ENCODE results near the gene THNSL1. TPM values are rescaled to one million over a fixed set of nuclear protein-coding genes. Genes with fewer than 3 reads are reported as not detected.

The THNSL1 gene
- total RNA-seq, 2 experiments from 2014 or later = 2.5 to 2.6 TPM

DNA sequence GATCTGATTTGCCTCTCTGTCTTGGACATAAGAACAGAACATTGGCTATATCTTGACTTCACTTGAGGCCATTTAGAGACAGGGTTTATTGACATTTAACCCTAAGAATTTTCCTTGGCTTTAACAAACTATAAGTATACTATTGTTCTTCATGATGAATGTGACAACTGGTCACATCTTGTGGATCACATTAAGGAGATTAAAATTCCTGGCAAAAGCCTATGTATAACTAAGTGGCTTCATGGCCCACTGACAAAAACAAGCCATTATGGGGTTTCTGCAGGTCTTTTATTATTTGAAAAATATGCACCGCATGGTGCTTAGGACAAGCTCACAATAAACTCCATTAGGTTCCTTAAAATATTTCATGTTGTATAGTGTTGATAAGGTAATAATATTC lies 54.8 kb downstream of the THNSL1 start:
- Mint-ChIP-seq H3K4me1 (no peaks in the 10 kb centered on the region), H3K9me3 (no peaks in the 10 kb centered on the region), H3K36me3 (ENCODE audit: low read depth) (no peaks in the 10 kb centered on the region), H3K4me3 (no peak overlapping the region), H3K27me3 (peaks cover 6% of the 10 kb centered on the region), H3K27ac (no peak overlapping the region)
- DNase-seq = no peak
- CTCF ChIA-PET = no interaction called here
- POLR2A ChIA-PET = no interaction called here

DNA sequence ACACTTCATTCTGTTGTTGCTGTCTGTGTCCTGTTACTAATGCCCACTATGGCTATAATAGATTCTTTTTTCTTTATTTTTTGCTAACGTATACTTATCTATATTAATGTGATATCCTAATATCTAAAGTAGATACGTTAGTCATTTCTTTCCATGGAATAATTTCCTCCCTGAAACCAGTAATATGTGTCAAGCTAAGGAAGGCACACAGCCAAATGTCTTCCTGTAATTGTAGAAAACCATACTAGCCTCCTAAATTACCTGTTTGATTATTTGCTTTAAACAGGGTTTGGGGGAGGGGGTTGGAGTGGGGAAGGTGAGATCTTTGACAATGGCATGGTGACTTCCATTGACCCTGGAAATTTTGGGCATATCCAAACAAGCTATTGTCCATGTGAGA lies 56.4 kb downstream of the THNSL1 start:
- ChIA-PET POLR2A (no interaction called here), CTCF (no interaction called here)
- Mint-ChIP-seq H3K36me3 (ENCODE audit: low read depth) (no peaks in the 10 kb centered on the region), H3K27me3 (peaks cover 10% of the 10 kb centered on the region), H3K4me3 (no peak overlapping the region), H3K9me3 (no peaks in the 10 kb centered on the region), H3K4me1 (no peaks in the 10 kb centered on the region), H3K27ac (no peak overlapping the region)
- no peak for DNase-seq

GRCh38 chr10:25075825-25076224 lies 59.4 kb downstream of the THNSL1 start:
- no peak overlapping the region for H3K27ac Mint-ChIP-seq
- H3K27me3 Mint-ChIP-seq = peaks cover 10% of the 10 kb centered on the region
- no peaks in the 10 kb centered on the region for H3K9me3 Mint-ChIP-seq
- H3K4me3 Mint-ChIP-seq = no peak overlapping the region
- ChIA-PET CTCF (no interaction called here), POLR2A (no interaction called here)
- no peak for DNase-seq
- peaks cover 2% of the 10 kb centered on the region for H3K4me1 Mint-ChIP-seq
- H3K36me3 Mint-ChIP-seq (ENCODE audit: low read depth) = no peaks in the 10 kb centered on the region

Other genes with a start within 250 kb of the THNSL1 start
- gene PRTFDC1, start 64.0 kb upstream of the THNSL1 start, total RNA-seq = under 1 TPM; 0.27 to 0.46 TPM
- not detected for gene ENKUR, start 454 bp upstream of the THNSL1 start, total RNA-seq
- not detected for gene GPR158, start 158.4 kb downstream of the THNSL1 start, total RNA-seq